Natural killer cell treated with Interleukin-12 subunit alpha and Interleukin-12 subunit beta and Interleukin-15 and Interleukin-18, amount 100 ng/mL, for 72 hours (primary cell): ENCODE results near the gene UBE2U. TPM values are rescaled to one million over a fixed set of nuclear protein-coding genes. Genes with fewer than 3 reads are reported as not detected.
"Not testable (repeated sequence)": the region's sequence is repeated elsewhere in the genome, so short reads cannot be mapped to it uniquely, and the experiment has no call there.

Source experiments
- ATAC-seq, 2 donors: fragments of 150-1000 bp; cut with Tn5 transposase in 1 of 2; sonication (Bioruptor Pico), chemical (Tn5 transposase) in 1 of 2; 2 replicates each; pipeline ENCODE4 v1.10.0; 2021
- DNase-seq: peaks from one replicate; pipeline ENCODE4 v3.0.0; 2022; ENCODE audit warnings: low spot score
- H3K27ac Mint-ChIP-seq, 2 donors: 1 replicate in 1 of 2; 2 replicates in 1 of 2; pipeline ENCODE4 v1.8.0; 2022; ENCODE audit warnings: mixed read lengths in 2 of 2, mild to moderate bottlenecking in 1 of 2, moderate library complexity in 1 of 2
- H3K27me3 Mint-ChIP-seq, 2 donors: 1 replicate in 1 of 2; 2 replicates in 1 of 2; pipeline ENCODE4 v1.8.0; 2022; ENCODE audit warnings: mixed read lengths in 2 of 2
- H3K36me3 Mint-ChIP-seq: one replicate; pipeline ENCODE4 v1.8.0; 2022; ENCODE audit warnings: mixed read lengths
- H3K4me1 Mint-ChIP-seq, 2 donors: 1 replicate in 1 of 2; 2 replicates in 1 of 2; pipeline ENCODE4 v1.8.0; 2022; ENCODE audit warnings: low read depth in 2 of 2, mixed read lengths in 2 of 2, mild to moderate bottlenecking in 1 of 2
- H3K4me3 Mint-ChIP-seq: one replicate; pipeline ENCODE4 v1.8.0; 2022; ENCODE audit warnings: mixed read lengths
- H3K9me3 Mint-ChIP-seq: 2 replicates; pipeline ENCODE4 v1.8.0; 2022; ENCODE audit warnings: mixed read lengths
- total RNA-seq, 2 donors: library from RNA; stranded (reverse); gene quantifications; one replicate each; pipeline ENCODE4 v1.2.3, GENCODE V29; 2022

Gene UBE2U
- total RNA-seq, 2 donors from 2014 or later: not detected

DNA sequence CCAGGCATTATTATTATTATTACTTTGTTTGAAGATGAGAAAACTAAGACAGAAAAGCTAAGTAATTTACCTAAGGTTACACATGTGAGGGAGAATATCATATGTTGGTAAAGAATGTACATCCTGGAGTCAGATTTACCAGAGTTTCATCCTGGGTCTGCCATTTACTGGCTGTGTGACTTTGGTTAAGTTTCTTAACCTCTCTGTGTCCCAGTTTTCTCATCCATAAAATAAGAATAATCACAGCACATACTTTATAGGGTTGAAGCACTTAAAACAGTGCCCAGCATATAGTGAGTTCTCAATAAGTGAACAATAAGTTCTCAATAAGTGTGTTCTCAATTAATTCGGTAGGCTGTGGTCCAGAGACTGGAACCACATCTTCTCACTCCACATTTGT lies 32.5 kb downstream of the UBE2U start:
- no peak for DNase-seq
- peaks cover 14 to 33% of the 10 kb centered on the region in 2 donors for H3K27me3 Mint-ChIP-seq
- H3K4me3 Mint-ChIP-seq: no peak overlapping the region
- H3K27ac Mint-ChIP-seq: no peak overlapping the region
- no peak for ATAC-seq
- no peaks in the 10 kb centered on the region for H3K36me3 Mint-ChIP-seq
- no peaks in the 10 kb centered on the region for H3K4me1 Mint-ChIP-seq
- no peaks in the 10 kb centered on the region for H3K9me3 Mint-ChIP-seq

DNA sequence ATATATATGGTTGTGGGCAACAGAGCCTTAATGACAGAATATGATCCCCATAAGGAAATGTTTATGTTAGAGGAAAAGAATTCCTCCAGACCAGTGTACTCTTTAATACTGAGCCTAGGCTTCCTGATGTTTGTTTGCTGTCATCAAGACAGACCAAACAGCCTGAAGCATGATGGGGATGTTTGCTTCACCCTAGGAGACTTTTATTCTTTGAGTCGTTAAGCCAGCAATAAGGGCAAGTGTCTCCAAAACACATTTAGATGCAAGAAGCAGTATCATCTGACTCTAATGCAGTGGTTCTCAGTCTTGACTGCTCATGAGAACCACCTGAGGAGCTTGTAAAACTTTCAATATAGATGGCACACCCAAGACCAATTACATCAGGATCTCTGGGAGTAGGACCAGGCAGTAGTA lies 33.1 kb downstream of the UBE2U start:
- H3K27me3 Mint-ChIP-seq: peaks cover 14 to 33% of the 10 kb centered on the region in 2 donors
- no peak overlapping the region for H3K27ac Mint-ChIP-seq
- no peaks in the 10 kb centered on the region for H3K36me3 Mint-ChIP-seq
- no peak overlapping the region for H3K4me3 Mint-ChIP-seq
- H3K4me1 Mint-ChIP-seq: no peaks in the 10 kb centered on the region
- DNase-seq: no peak
- no peak for ATAC-seq
- H3K9me3 Mint-ChIP-seq: no peaks in the 10 kb centered on the region

DNA sequence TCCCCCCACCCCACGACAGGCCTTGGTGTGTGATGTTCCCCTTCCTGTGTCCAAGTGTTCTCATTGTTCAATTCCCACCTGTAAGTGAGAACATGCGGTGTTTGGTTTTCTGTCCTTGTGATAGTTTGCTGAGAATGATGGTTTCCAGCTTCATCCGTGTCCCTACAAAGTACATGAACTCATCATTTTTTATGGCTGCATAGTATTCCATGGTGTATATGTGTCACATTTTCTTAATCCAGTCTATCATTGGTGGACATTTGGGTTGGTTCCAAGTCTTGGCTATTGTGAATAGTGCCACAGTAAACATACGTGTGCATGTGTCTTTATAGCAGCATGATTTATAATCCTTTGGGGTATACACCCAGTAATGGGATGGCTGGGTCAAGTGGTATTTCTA lies 36.1 kb downstream of the UBE2U start:
- not testable (repeated sequence) for DNase-seq, H3K9me3 Mint-ChIP-seq, ATAC-seq, H3K27ac Mint-ChIP-seq, H3K36me3 Mint-ChIP-seq, H3K4me3 Mint-ChIP-seq, H3K4me1 Mint-ChIP-seq
- peaks cover 10 to 23% of the 10 kb centered on the region in 2 donors for H3K27me3 Mint-ChIP-seq

DNA sequence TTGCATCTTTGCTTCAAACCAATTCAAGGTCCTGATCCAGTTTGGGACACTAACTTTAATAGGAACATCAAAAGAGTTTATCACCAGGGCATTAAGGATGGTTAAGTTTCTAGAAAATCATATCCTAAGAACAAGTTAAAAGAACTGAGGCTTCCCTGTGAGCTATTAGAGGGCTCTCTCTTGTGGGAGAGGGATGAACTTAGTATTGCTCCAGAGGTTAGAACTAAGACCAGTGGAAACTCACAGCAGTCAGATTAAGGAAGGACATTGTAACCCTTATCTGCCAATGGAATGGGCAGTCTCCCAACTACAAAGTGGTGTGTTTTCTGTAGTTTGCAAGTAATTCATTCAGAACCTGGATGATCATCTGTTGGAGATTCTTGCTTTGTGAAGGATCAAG lies 36.8 kb downstream of the UBE2U start:
- ATAC-seq: no peak
- Mint-ChIP-seq H3K4me1 (peaks cover 5% of the 10 kb centered on the region in 2 donors), H3K27ac (no peak overlapping the region), H3K36me3 (no peaks in the 10 kb centered on the region), H3K27me3 (peaks cover 11 to 22% of the 10 kb centered on the region in 2 donors), H3K9me3 (no peaks in the 10 kb centered on the region), H3K4me3 (no peak overlapping the region)
- no peak for DNase-seq

DNA sequence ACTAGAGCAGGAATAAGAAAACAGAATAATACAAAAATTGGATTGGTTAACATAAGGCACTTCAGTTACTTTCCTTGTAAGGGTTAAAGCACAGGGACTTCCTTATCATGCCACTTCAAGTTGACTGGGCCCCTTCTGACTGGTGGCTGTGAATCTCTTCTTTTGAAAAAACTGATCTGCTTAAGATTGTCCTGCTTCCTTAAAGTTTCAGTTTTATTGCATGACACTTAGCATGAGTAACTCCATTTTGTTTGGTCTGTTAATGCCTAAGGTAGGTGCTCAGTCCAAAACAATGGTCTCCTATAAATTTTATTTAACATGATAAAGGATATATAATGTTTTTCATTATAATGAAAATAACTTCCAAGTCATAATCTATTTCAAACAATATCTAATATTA lies 37.6 kb downstream of the UBE2U start:
- Mint-ChIP-seq H3K4me3 (no peak overlapping the region), H3K4me1 (peaks cover 5 to 10% of the 10 kb centered on the region in 2 donors), H3K9me3 (no peaks in the 10 kb centered on the region), H3K27ac (no peak overlapping the region), H3K36me3 (no peaks in the 10 kb centered on the region), H3K27me3 (peaks cover 11 to 23% of the 10 kb centered on the region in 2 donors)
- DNase-seq (no peak), ATAC-seq (no peak)

DNA sequence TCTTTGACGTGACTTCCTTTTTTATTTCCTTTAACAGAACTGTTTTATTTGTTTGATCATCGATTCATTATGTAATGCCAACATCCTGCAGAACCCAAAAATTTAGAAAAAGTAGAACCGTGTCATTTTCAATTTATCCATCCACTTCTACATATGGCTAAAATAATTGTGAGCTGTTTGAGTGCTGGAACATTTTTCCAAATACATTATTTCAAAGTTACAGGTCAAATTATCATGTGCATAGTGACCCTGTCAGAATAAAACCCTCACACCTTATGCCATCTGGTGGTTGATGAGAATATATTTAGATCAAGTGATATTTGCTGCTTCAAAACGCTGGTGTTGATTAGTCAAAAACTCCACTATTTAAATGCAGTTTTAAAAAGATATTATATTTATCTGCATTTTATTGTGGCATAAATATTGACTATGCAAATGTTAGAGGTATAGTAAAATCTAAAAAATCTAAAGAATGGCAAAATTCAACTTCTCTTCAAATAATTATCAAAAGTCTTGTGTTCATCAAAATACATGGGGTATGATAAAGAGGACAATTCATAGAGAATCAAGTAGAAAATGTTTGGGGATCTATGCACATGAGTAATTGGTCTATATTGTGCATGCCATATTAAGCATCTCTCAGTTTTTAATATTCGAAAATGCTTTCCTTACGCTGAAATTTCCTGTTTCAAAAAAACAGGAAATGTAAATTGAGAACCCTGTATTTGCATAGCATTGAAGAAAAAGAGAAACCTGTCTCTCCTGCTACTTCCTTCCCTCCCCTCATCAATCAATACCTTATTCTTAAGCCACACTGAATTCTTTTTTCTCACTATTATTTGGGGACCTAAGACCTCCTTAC lies 39.7 kb downstream of the UBE2U start:
- no peak for ATAC-seq
- Mint-ChIP-seq H3K36me3 (no peaks in the 10 kb centered on the region), H3K27ac (no peak overlapping the region), H3K9me3 (no peaks in the 10 kb centered on the region), H3K4me3 (peak overlapping the region; percentile 58), H3K27me3 (peaks cover 16 to 35% of the 10 kb centered on the region in 2 donors), H3K4me1 (peaks cover 5 to 10% of the 10 kb centered on the region in 2 donors)
- DNase-seq: no peak

DNA sequence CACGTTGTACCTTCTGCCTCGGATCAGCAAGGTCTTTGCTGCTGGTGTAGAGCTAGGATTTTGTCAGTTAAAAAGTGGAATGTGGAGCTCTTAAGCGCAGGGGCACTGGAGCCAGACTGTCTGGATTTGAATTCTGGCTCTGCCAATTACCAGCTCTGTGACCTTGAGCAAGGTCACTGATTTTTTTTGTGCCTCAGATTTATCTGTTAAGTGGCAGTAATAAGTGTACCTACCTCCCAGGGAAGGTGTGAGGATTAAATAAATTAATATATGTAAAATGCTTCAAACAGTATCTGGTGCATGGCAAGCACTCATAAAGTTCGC lies 40.3 kb downstream of the UBE2U start:
- Mint-ChIP-seq H3K9me3 (no peaks in the 10 kb centered on the region), H3K4me3 (peak overlapping the region; percentile 58), H3K4me1 (peaks cover 5 to 10% of the 10 kb centered on the region in 2 donors), H3K27me3 (peaks cover 17 to 36% of the 10 kb centered on the region in 2 donors), H3K36me3 (no peaks in the 10 kb centered on the region), H3K27ac (no peak overlapping the region)
- ATAC-seq (no peak), DNase-seq (no peak)

DNA sequence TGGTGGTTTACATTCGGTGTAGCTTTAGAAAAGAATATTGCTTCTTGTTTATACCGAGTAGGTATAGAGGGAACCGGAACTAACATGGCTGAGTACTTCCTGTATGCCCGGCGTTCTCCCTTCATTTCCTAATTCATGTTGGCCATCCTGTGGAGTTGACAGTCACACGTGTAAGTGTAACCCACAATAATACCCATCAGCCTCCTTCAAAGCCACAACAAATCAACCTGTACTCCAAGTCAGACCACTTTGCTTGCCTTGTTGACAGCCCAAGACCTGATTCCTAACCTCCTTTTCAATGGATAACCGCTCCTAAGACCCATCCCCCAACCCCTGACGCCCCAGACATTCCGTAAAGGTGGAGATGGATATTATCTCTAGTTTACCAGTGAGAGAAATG lies 42.1 kb downstream of the UBE2U start:
- DNase-seq (no peak), ATAC-seq (no peak)
- H3K27ac Mint-ChIP-seq: no peak overlapping the region
- H3K4me1 Mint-ChIP-seq: peaks cover 5 to 10% of the 10 kb centered on the region in 2 donors
- H3K9me3 Mint-ChIP-seq: no peaks in the 10 kb centered on the region
- no peak overlapping the region for H3K4me3 Mint-ChIP-seq
- no peaks in the 10 kb centered on the region for H3K36me3 Mint-ChIP-seq
- H3K27me3 Mint-ChIP-seq: peaks cover 13 to 24% of the 10 kb centered on the region in 2 donors

DNA sequence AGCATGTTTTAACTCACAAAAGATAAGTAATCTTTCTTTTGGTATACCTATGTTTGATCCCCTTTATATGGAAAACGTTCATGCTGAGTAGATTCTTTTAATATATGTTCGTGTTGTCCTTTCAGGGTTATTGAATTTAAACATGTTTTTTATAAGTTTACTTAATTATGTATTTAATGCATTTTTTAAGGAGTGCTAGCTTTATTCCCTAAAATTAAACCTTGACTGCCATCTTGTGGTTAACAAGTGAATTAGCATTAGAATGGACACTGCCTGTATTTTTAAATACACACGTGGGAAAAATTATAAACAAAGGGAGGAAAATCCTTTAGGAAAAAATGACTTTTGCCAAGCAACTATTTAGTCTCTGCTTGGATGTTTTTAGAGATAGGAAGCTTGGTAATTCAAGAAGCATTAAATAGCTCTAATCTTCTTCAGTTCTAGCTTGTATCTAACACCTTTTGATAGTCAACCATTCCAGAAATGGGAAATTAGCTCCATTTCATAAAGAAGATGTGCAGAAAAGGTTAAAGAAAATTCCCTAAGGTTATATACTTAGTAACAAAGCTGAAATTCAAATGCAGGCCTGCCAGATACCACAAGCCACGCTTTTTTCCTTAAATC lies 43.0 kb downstream of the UBE2U start:
- Mint-ChIP-seq H3K4me1 (peaks cover 5 to 10% of the 10 kb centered on the region in 2 donors), H3K4me3 (no peak overlapping the region), H3K9me3 (no peaks in the 10 kb centered on the region), H3K36me3 (no peaks in the 10 kb centered on the region), H3K27ac (no peak overlapping the region), H3K27me3 (peaks cover 13 to 24% of the 10 kb centered on the region in 2 donors)
- no peak for DNase-seq
- no peak for ATAC-seq

DNA sequence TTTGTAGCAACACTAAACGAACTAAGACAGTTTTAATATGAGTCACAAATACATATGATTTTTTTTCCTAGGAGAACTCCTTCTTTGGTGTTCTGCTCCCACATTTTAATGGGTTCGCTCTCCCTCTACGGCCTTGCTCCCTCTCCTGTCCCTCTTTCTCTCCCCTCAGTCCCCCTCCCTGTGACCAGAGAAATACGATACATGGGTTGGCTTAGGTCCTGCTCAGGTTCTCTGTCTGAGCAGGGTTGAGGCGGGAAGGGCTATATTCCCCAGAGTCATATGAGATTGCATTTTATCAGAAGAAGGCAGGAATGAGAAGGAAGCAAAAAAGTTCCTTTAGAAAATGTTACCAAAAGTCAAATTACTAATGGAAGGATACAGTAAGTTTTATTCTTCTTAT lies 44.6 kb downstream of the UBE2U start:
- DNase-seq (no peak), ATAC-seq (no peak)
- peaks cover 16 to 30% of the 10 kb centered on the region in 2 donors for H3K27me3 Mint-ChIP-seq
- H3K27ac Mint-ChIP-seq: no peak overlapping the region
- no peak overlapping the region for H3K4me3 Mint-ChIP-seq
- H3K4me1 Mint-ChIP-seq: peaks cover 5 to 10% of the 10 kb centered on the region in 2 donors
- no peaks in the 10 kb centered on the region for H3K9me3 Mint-ChIP-seq
- H3K36me3 Mint-ChIP-seq: no peaks in the 10 kb centered on the region

DNA sequence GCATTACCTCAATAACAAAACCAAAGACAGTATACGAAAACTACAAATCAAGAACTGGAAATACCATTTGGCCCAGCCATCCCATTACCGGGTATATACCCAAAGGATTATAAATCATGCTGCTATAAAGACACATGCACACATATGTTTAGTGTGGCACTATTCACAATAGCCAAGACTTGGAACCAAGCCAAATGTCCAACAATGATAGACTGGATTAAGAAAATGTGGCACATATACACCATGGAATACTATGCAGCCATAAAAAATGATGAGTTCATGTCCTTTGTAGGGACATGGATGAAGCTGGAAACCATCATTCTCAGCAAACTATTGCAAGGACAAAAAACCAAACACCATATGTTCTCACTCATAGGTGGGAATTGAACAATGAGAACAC lies 47.0 kb downstream of the UBE2U start:
- H3K9me3 Mint-ChIP-seq, H3K27ac Mint-ChIP-seq, ATAC-seq, H3K4me1 Mint-ChIP-seq, H3K4me3 Mint-ChIP-seq, DNase-seq, H3K36me3 Mint-ChIP-seq: not testable (repeated sequence)
- H3K27me3 Mint-ChIP-seq: peaks cover 26 to 54% of the 10 kb centered on the region in 2 donors

DNA sequence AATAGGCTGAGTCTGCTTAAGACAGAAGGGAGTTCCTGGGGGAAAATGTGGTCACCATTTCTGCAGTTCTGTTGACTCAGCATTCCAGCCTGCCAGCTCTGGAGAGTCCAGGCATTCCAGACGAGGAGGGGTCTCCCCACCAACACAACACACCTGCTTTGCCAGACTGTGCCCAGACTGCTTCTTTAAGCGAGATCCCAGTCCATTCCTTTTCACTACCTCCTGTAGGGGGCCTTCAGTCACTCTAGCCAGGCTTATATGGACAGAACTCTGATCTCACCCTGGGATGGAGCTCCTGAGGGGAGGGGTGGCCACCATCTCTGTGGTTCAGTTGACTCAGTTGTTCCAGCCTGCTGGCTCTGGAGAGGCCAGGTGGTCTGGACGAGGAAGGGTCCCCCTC lies 48.5 kb downstream of the UBE2U start:
- Mint-ChIP-seq H3K36me3 (no peaks in the 10 kb centered on the region), H3K4me3 (no peak overlapping the region), H3K4me1 (no peaks in the 10 kb centered on the region), H3K27ac (no peak overlapping the region), H3K9me3 (no peaks in the 10 kb centered on the region), H3K27me3 (peaks cover 29 to 54% of the 10 kb centered on the region in 2 donors)
- ATAC-seq (no peak), DNase-seq (no peak)

DNA sequence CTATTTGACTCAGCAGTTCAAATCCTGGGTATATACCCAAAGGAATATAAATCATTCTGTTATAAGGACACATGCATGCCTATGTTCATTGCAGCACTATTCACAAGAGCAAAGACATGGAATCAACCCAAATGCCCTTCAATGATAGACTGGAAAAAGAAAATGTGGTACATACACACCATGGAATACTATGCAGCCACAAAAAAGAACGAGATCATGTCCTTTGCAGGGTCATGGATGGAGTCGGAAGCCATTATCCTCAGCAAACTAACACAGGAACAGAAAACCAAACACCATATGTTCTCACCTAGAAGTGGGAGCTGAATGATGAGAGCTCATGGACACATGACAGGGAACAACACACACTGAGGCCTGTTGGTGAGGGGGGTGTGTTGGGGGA lies 53.8 kb downstream of the UBE2U start:
- H3K27me3 Mint-ChIP-seq: peaks cover 32 to 55% of the 10 kb centered on the region in 2 donors
- DNase-seq, H3K9me3 Mint-ChIP-seq, H3K27ac Mint-ChIP-seq, H3K4me1 Mint-ChIP-seq, ATAC-seq, H3K36me3 Mint-ChIP-seq, H3K4me3 Mint-ChIP-seq: not testable (repeated sequence)

DNA sequence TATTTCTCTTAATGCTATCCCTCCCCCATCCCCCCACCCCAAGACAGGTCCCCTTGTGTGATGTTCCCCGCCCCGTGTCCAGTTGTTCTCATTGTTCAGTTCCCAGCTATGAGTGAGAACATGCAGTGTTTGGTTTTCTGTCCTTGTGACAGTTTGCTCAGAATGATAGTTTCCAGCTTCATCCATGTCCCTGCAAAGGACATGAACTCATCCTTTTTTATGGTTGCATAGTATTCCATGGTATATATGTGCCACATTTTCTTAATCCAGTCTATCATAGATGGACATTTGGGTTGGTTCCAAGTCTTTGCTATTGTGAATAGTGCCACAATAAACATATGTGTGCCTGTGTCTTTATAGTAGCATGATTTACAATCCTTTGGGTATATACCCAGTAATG lies 55.0 kb downstream of the UBE2U start:
- not testable (repeated sequence) for DNase-seq, H3K36me3 Mint-ChIP-seq, H3K27ac Mint-ChIP-seq, H3K4me3 Mint-ChIP-seq, ATAC-seq, H3K9me3 Mint-ChIP-seq, H3K4me1 Mint-ChIP-seq
- peaks cover 27 to 57% of the 10 kb centered on the region in 2 donors for H3K27me3 Mint-ChIP-seq
